Suprapubic skin (tissue), 4 donors: ENCODE data around the gene GALR3. TPM values are rescaled to one million over a fixed set of nuclear protein-coding genes. Genes with fewer than 3 reads are reported as not detected.

ENCODE experiments used
- DNase-seq, 2 donors: peaks; one replicate each; pipeline ENCODE4 v3.0.0-alpha.2; 2019; ENCODE audit warnings: low spot score in 2 of 2
- H3K27ac ChIP-seq: fragments of 200-600 bp; sonication (generic); one replicate; pipeline ENCODE4 v1.5.1; 2019
- H3K27me3 ChIP-seq: fragments of 200-600 bp; sonication (generic); one replicate; pipeline ENCODE4 v1.5.1; 2019
- H3K36me3 ChIP-seq: fragments of 200-600 bp; sonication (generic); one replicate; pipeline ENCODE4 v1.5.1; 2019
- H3K4me1 ChIP-seq: fragments of 200-600 bp; sonication (generic); one replicate; pipeline ENCODE4 v1.5.1; 2019
- H3K4me3 ChIP-seq: fragments of 200-600 bp; sonication (generic); one replicate; pipeline ENCODE4 v1.5.1; 2019; ENCODE audit warnings: mild to moderate bottlenecking
- H3K9me3 ChIP-seq: fragments of 200-600 bp; sonication (generic); one replicate; pipeline ENCODE4 v1.5.1; 2019
- EP300 ChIP-seq: sonication (generic); formaldehyde crosslinking; IDR thresholded peaks from one replicate; pipeline ENCODE4 v1.6.1; 2017; ENCODE audit warnings: antibody characterized with exemption
- POLR2A ChIP-seq, 2 donors: fragments of 450-650 bp; IDR thresholded peaks; one replicate each; pipeline ENCODE4 v1.6.1; 2017; ENCODE audit warnings: antibody characterized with exemption in 2 of 2, mild to moderate bottlenecking in 2 of 2, moderate library complexity in 2 of 2
- POLR2AphosphoS5 ChIP-seq, 3 donors: sonication (generic); formaldehyde crosslinking; IDR thresholded peaks; one replicate each; pipeline ENCODE4 v1.6.1; 2017; ENCODE audit warnings: antibody characterized with exemption in 3 of 3
- whole genome bisulfite sequencing: methylation state at CpG from one replicate; pipeline ENCODE4 v1.1.5; 2018; 5-methylcytosine and 5-hydroxymethylcytosine counted together
- total RNA-seq, 4 donors: library from RNA; depleted of rRNA; stranded (reverse); fragments of >200 nt; gene quantifications; one replicate each; pipeline ENCODE4 v1.1.0, GENCODE V29; 2016
- TF ChIP-seq, protein P1 (sequence below), 2 donors: fragments of 200-600 bp in 1 of 2; fragments of 450-650 bp in 1 of 2; sonication (generic) in 1 of 2; IDR thresholded peaks; one replicate each; pipeline ENCODE4 v1.5.1; 2016 to 2019; ENCODE audit warnings: antibody characterized with exemption in 2 of 2, mild to moderate bottlenecking in 1 of 2, moderate library complexity in 1 of 2

The GALR3 gene
- total RNA-seq, 4 donors from 2014 or later: not detected

DNA sequence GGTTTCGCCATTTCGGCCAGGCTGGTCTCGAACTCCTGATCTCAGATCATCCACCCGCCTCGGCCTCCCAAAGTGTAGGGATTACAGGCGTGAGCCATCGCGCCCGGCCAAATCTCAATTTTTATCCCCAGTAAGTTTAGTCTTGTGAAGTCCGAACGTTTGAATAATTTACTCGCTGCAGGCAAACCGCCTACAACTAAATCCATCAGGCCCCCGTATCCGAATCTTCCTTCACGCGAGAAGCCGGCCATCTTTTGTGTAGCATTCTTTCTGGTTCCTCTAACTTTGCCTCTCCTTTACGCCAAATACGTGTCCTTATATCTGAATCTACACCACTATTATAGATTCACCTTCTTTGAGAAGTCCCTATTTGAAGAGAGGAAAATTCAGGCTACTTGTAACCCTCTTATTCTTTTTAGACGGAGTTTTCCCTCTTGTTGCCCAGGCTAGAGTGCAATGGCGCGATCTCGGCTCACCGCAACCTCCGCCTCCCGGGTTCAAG is 25.5 kb downstream of the GALR3 start:
- H3K27ac ChIP-seq: peak overlapping the region; percentile 88
- DNase-seq: no peak
- H3K4me1 ChIP-seq: peaks cover 23% of the 10 kb centered on the region
- WGBS: 38% methylated on average over 27 of the region's 27 CpGs
- peaks cover 13% of the 10 kb centered on the region for H3K36me3 ChIP-seq
- no peaks in the 10 kb centered on the region for H3K9me3 ChIP-seq
- no peaks in the 10 kb centered on the region for H3K27me3 ChIP-seq
- H3K4me3 ChIP-seq: peak overlapping the region; percentile 77
- no peak for TF ChIP-seq EP300
- TF ChIP-seq, protein P1, sequence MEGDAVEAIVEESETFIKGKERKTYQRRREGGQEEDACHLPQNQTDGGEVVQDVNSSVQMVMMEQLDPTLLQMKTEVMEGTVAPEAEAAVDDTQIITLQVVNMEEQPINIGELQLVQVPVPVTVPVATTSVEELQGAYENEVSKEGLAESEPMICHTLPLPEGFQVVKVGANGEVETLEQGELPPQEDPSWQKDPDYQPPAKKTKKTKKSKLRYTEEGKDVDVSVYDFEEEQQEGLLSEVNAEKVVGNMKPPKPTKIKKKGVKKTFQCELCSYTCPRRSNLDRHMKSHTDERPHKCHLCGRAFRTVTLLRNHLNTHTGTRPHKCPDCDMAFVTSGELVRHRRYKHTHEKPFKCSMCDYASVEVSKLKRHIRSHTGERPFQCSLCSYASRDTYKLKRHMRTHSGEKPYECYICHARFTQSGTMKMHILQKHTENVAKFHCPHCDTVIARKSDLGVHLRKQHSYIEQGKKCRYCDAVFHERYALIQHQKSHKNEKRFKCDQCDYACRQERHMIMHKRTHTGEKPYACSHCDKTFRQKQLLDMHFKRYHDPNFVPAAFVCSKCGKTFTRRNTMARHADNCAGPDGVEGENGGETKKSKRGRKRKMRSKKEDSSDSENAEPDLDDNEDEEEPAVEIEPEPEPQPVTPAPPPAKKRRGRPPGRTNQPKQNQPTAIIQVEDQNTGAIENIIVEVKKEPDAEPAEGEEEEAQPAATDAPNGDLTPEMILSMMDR (IDR thresholded peaks at IDR 0.05): no peak
- no peak for TF ChIP-seq POLR2AphosphoS5 (IDR thresholded peaks at IDR 0.05)
- no peak for TF ChIP-seq POLR2A (IDR thresholded peaks at IDR 0.05)

DNA sequence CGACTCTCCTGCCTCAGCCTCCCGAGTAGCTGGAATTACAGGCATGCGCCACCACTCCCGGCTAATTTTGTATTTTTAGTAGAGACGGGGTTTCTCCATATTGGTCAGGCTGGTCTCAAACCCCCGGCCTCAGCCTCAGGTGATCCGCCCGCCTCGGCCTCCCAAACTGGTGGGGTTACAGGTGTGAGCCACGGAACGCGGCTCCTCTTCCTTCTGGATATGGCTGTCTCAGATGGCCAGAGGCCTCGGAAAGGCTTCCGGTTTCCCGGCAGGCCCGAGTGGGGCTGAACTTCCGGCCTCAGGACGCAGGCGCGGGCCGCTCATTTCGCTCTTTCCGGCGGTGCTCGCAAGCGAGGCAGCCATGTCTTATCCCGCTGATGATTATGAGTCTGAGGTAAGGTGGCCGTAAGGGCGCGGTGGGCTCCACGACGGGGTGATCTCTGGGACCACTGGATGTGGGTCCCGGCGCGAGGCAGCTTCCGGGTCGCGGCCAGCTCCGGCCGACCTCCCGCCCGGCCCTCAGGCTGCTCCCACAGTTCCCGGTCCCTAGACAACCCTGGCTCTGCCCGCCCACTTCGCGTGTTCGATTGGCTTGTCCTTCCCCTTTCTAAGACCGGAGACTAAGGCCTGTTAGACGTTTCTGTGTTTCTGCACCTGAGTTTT is 26.0 kb downstream of the GALR3 start, which contains the start of gene EIF3L:
Gene EIF3L (plus strand): TSS at position 331 of the 663 bp plus-strand sequence. CDS start 31 bp downstream, at position 362.
- peaks cover 23% of the 10 kb centered on the region for H3K4me1 ChIP-seq
- H3K9me3 ChIP-seq: no peaks in the 10 kb centered on the region
- TF ChIP-seq, protein P1 (IDR thresholded peaks at IDR 0.05): no peak
- TF ChIP-seq POLR2A (IDR thresholded peaks at IDR 0.05): peak; percentile 84 to 90
- peak; percentile 31 to 75 (median 75) for TF ChIP-seq POLR2AphosphoS5 (IDR thresholded peaks at IDR 0.05)
- no peak for TF ChIP-seq EP300
- peak within 1 kb of the TSS; percentile 77 for H3K4me3 ChIP-seq
- H3K36me3 ChIP-seq: peaks cover 16% of the 10 kb centered on the region
- peak; percentile 93 to 96 for DNase-seq
- H3K27me3 ChIP-seq: no peaks in the 10 kb centered on the region
- WGBS: under 1% methylated on average over 32 of the region's 49 CpGs
- H3K27ac ChIP-seq: peak within 1 kb of the TSS; percentile 88

DNA sequence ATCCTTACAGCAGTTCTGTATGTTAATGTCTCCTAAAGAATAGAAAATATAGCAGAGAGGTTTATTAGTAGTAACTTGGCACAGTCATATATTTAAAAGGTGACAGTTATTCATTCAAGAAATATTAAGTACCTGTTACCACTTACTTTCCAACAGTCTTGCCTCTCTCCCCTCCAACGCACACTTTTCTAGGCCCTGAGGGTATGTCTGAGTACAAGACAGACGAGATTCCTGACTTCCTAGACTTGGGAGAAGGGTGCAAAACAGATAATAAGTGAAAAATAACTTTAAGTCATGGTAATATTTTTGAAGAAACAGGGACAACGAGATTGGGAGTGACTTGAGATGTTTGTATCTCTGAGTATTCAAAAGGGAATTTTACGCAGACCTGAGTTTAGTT is 27.6 kb downstream of the GALR3 start:
- 69% methylated on average over 4 of the region's 4 CpGs for WGBS

DNA sequence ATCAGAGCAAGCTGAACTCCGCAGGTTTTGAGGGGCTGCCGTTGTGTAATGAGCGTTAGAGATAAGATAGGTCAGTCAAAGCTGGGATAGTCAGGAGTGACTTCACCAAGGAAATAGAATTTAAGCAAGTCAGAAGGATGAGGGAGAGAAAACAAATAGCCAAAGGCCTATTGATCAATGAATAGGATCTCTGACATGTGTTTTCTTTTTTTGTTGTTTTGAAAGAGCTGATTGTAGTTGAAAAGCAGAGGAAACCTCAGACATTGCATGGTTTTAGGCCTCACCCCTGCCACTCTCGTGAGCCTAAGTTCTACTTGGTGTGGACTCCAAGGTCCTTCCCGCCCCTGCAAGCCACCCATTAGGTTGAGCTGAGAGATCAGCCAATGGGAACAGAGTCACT is 29.2 kb downstream of the GALR3 start:
- Histone ChIP-seq H3K36me3 (peaks cover 46% of the 10 kb centered on the region), H3K4me1 (peaks cover 29% of the 10 kb centered on the region), H3K27me3 (no peaks in the 10 kb centered on the region), H3K27ac (no peak overlapping the region), H3K4me3 (no peak overlapping the region), H3K9me3 (no peaks in the 10 kb centered on the region)
- DNase-seq: no peak
- WGBS: 87% methylated on average over 5 of the region's 5 CpGs
- TF ChIP-seq, protein P1 (IDR thresholded peaks at IDR 0.05): no peak
- TF ChIP-seq EP300 (no peak), POLR2A (IDR thresholded peaks at IDR 0.05) (no peak), POLR2AphosphoS5 (IDR thresholded peaks at IDR 0.05) (no peak)

More for the DNA sequence above, 27.6 kb downstream of the GALR3 start:
- Histone ChIP-seq H3K4me1 (peaks cover 29% of the 10 kb centered on the region), H3K9me3 (no peaks in the 10 kb centered on the region), H3K4me3 (no peak overlapping the region), H3K36me3 (peaks cover 30% of the 10 kb centered on the region), H3K27ac (no peak overlapping the region), H3K27me3 (no peaks in the 10 kb centered on the region)
- no peak for DNase-seq
- TF ChIP-seq POLR2A (IDR thresholded peaks at IDR 0.05) (no peak), POLR2AphosphoS5 (IDR thresholded peaks at IDR 0.05) (no peak)
- TF ChIP-seq, protein P1 (IDR thresholded peaks at IDR 0.05): no peak

DNA sequence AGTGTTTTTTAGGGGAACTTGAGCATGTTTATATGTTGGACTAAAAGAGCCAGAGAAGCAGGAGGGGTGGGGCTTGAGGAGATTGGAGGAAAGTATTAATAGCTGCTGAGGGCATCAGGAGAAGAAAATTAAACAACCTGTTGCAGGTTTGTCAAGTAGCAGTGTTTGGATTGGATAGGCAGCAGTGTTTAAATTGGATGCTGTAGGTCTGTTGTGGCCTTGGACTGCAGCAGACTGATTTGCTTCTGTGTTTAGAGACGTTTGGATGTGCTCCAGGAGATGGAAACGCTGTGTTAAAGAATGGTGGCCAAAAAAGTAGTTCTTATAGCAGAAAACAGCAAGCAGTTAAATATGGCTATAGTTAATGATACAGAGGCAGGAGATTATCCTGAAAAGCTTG is 31.8 kb downstream of the GALR3 start:
- WGBS: 41% methylated on average over 2 of the region's 2 CpGs
- no peaks in the 10 kb centered on the region for H3K9me3 ChIP-seq
- no peaks in the 10 kb centered on the region for H3K27me3 ChIP-seq
- H3K4me3 ChIP-seq: no peak overlapping the region
- no peak overlapping the region for H3K27ac ChIP-seq
- TF ChIP-seq EP300 (no peak), POLR2AphosphoS5 (IDR thresholded peaks at IDR 0.05) (no peak), POLR2A (IDR thresholded peaks at IDR 0.05) (no peak)
- TF ChIP-seq, protein P1 (IDR thresholded peaks at IDR 0.05): no peak
- peaks cover 71% of the 10 kb centered on the region for H3K36me3 ChIP-seq
- H3K4me1 ChIP-seq: peaks cover 16% of the 10 kb centered on the region
- DNase-seq: no peak
